GM19238 (cell line): ENCODE measurements around the gene COMMD1.
"Not testable (repeated sequence)": the region's sequence is repeated elsewhere in the genome, so short reads cannot be mapped to it uniquely, and the experiment has no call there.

Experiments used
- DNase-seq: peaks from one replicate; pipeline ENCODE4 v3.0.0; 2011; ENCODE audit warnings: low spot score; ENCODE audit not compliant: insufficient read length

The COMMD1 gene

GRCh38 chr2:61905372-61906185 lies at the start of gene COMMD1:
TSS of gene COMMD1 (plus strand) at chr2:61905674. CDS start at chr2:61905679, 5 bp downstream.
- peak; percentile 48 for DNase-seq

GRCh38 chr2:61857224-61857623 lies 48.2 kb upstream of the COMMD1 start:
- DNase-seq = no peak

GRCh38 chr2:61862085-61862484 lies 43.4 kb upstream of the COMMD1 start:
- no peak for DNase-seq

- DNase-seq = not testable (repeated sequence)
Measured at GRCh38 chr2:61866482-61867089, 38.9 kb upstream of the COMMD1 start.

GRCh38 chr2:61876400-61876799 lies 29.1 kb upstream of the COMMD1 start:
- DNase-seq = no peak

GRCh38 chr2:61877571-61878245 lies 27.8 kb upstream of the COMMD1 start:
- no peak for DNase-seq

- DNase-seq = no peak
Measured at GRCh38 chr2:61878761-61879160, 26.7 kb upstream of the COMMD1 start.

- not testable (repeated sequence) for DNase-seq
Measured at GRCh38 chr2:61879351-61879750, 26.1 kb upstream of the COMMD1 start.

- DNase-seq = no peak
Measured at GRCh38 chr2:61882850-61883249, 22.6 kb upstream of the COMMD1 start.

GRCh38 chr2:61885896-61886603 lies 19.4 kb upstream of the COMMD1 start:
- DNase-seq = no peak

GRCh38 chr2:61887717-61888266 lies 17.7 kb upstream of the COMMD1 start:
- DNase-seq = no peak

GRCh38 chr2:61888267-61889055 lies 17.0 kb upstream of the COMMD1 start, which contains the start of gene CCT4:
TSS of gene CCT4 (minus strand) at chr2:61888656. CDS start at chr2:61888507, 149 bp downstream.
- DNase-seq = peak; percentile 66

- DNase-seq = no peak
Measured at GRCh38 chr2:61898810-61899209, 6.7 kb upstream of the COMMD1 start.

- DNase-seq = no peak
Measured at GRCh38 chr2:61900281-61900680, 5.2 kb upstream of the COMMD1 start.

- no peak for DNase-seq
Measured at GRCh38 chr2:61906186-61906470, 654 bp downstream of the COMMD1 start.

- DNase-seq = no peak
Measured at GRCh38 chr2:61909116-61909515, 3.6 kb downstream of the COMMD1 start.

GRCh38 chr2:61910603-61911002 lies 5.1 kb downstream of the COMMD1 start:
- no peak for DNase-seq

- no peak for DNase-seq
Measured at GRCh38 chr2:61911510-61911909, 6.0 kb downstream of the COMMD1 start.

- DNase-seq = not testable (repeated sequence)
Measured at GRCh38 chr2:61914794-61915193, 9.3 kb downstream of the COMMD1 start.

- DNase-seq = no peak
Measured at GRCh38 chr2:61920548-61920947, 15.1 kb downstream of the COMMD1 start.

GRCh38 chr2:61922714-61923113 lies 17.2 kb downstream of the COMMD1 start:
- no peak for DNase-seq
